CD4-positive, alpha-beta T cell treated with Interleukin-17A for 4 hours (primary cell): ENCODE measurements around the gene GMCL2.
"Not testable (repeated sequence)": the region's sequence is repeated elsewhere in the genome, so short reads cannot be mapped to it uniquely, and the experiment has no call there.

ENCODE experiments used
- DNase-seq: peaks from one replicate; pipeline ENCODE4 v3.0.0-alpha.2; 2020; ENCODE audit warnings: mixed read lengths

Gene GMCL2

DNA sequence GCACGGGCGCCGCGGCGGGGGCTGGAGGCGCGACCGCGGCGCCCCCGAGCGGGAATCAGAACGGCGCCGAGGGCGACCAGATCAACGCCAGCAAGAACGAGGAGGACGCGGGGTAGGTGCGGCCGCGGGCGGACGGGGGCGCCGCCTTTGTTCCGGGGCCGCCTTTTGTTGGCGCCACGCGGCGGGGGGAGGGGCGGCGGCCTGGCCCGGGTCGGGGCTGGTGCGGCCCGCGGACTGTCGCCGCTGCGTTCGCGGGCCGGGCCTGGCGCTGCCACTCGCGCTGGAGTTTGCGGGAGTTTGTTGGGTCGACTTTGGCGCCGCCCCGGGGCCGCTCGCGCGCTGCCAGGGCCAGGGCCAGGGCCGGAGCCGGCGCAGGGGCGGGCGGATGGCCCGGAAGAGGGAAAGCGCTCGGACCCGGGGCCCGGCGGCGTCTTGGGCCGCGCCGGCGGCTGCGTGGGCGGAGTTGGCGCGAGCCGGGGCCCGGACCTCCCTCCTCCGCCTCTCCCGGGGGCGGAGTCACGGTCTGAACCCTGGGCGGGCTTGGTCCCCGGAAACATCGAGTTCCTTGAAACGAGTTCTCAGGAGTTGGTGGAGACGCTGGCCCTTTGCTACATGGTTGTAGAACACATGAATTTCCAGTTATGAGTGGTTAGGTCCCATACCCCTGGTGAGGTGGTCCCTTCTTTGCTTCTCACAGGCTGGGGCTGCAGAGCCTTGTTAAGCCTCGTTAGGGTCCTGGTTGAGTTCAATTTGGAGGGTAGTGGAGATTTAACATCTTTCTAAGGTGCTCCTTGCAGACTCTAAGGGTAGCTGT is 18.0 kb upstream of the GMCL2 start:
- peak; percentile 86 for DNase-seq

DNA sequence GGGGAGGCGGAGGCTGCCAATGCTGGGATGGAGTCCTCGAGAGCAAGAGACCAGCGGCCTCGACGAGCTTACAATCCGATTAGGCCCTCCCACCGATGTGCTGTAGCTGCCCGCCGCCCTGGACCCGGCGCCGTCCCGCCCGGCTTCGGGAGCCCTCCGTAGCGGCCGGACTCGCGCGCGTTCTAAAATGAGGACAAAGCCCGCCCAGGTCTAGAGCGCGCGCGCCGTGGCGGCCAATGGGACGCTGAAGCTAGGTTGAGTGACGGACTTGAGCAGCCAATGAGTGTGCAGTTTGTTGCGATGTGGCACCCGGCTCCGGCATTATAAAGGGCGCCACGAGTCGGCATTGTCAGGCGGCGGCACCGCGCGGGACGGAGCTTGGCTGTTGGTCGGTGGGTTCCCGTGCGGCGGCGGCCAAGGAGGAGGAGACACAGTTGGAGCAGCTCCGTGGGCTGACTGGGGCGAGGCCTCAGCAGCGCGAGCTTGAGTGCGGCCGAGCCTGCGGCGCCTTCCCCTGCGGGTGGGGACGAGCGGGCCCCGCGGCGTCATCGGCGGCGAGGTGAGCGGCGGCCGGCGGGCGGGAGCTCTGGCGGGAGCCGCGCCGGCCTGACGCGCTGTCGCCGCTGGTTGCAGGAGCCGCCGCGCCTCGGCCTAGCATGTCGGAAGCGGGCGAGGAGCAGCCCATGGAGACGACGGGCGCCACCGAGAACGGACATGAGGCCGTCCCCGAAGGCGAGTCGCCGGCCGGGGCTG is 17.2 kb upstream of the GMCL2 start, which contains the start of gene HNRNPAB:
HNRNPAB (plus strand) TSS at position 352 of the 753 bp plus-strand sequence; CDS start at position 657, 305 bp downstream.
- DNase-seq: peak; percentile 96

DNA sequence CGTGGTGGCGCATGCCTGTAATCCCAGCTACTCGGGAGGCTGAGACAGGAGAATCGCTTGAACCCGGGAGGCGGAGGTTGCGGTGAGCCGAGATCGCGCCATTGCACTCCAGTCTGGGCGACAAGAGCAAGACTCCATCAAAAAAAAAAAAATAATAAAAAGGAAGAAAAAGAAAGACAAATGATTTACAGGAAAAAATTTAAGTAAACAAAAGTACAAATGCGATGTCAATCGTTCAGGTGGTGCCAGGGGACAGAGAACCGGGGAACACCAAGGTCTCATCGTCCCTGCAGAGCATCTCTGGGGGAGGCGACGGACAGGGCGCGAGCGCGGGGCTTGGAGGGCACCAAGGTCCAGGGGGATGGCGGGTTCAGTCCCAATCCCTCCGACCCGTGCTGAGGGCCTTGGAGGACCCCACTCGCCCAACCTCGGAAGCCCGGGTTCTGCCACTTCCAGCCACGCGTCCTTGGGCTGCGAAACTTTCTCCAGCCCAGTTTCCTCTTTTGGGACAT is 16.6 kb upstream of the GMCL2 start:
- no peak for DNase-seq

DNA sequence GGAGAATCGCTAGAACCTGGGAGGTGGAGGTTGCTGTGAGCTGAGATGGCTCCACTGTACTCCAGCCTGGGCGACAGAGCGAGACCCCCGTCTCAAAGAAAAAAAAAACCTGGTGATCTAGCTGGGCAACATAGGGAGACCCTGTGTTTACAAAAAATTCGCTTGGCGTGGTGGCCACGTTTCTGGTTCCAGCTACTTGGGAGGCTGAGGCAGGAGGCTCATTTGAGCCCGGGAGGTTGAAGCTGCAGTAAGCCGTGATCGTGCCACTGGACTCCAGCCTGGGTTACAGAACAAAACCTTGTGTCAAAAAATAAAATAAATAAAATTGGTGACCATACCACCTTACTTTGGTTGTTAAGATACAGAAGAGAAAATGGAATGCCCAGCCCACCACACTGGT is 15.4 kb upstream of the GMCL2 start:
- no peak for DNase-seq

DNA sequence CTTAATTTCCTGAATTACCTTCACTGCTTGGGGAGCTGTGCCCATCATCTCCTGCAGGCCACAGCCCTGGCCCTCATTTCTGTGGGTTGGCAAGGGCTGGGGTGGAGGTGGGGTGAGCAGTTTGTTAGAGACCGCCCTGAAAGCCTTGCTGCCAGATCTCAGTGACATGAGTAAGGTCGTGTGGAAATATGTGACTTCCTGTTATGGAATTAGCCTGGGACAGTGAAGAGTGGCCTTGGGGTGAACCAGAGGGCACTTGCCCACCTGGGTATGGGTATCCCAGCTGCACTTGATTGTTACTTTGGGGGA is 14.7 kb upstream of the GMCL2 start:
- no peak for DNase-seq

DNA sequence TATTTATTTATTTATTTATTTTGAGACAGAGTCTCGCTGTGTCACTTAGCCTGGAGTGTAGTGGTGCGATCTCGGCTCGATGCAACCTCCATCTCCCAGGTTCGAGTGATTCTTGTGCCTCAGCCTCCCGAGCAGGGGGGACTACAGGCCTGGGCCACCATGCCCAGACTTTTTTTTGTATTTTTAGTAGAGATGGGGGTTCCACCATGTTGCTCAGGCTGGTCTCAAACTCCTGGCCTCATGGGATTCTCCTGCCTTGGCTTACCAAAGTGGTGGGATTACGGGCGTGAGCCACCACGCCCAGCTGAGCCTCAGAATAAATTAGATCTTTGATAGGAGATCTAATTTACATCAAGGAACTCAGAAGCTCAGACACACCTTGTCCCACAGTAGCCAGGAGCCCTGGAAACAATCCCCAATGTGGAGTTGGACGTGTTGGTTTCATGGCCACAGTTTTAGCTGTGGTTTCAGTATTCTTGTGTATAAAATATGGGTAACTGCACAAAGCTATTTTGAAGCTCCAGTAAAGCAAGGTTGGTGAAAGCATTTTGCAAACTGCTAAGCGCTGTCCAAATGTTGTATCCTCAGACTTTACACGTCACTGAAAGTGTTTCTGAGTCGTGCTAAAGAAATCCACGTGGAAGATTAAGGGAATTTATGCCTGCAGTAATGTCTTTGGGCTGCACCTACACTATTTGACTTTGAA is 14.2 kb upstream of the GMCL2 start:
- no peak for DNase-seq

DNA sequence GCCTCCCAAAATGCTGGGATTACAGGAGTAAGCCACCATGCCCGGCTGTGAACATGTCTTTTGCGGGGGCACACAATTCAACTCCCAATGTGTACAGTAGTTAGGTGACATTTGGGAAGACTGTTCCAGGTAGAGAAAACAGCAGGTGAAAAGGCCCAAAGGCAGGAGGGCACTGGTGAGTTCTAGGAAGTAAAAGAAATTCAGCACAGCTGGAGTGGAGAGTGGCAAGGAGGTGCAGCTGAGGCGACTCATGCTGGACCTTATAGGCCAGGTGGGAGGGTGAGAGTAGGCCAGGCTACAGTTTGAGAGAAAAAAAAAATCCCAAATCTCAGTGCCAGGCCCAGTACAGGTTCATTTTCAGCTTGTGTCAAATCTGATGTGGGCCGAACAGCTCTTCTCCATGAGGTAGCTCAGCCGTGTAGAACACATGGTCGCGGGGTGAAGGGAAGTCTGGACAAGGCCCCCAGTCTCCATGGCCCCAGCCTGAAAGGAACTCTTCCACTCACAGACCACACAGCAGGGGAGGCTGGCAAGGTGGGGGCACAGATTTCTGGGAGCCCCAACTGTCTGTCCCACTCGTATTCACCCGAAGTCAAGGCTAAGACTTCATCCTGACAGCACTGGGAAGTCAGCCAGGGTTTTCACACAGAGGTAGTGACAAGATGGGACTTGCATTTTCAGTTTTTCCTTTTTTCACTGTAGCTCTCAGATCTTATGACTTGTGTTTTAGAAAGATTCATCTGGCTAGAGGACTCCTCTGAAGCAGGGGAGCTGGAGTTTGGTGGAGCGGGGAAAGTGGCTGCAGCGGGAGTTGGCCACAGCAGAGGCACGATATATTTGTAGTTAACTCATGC is 12.6 kb upstream of the GMCL2 start:
- DNase-seq: no peak

DNA sequence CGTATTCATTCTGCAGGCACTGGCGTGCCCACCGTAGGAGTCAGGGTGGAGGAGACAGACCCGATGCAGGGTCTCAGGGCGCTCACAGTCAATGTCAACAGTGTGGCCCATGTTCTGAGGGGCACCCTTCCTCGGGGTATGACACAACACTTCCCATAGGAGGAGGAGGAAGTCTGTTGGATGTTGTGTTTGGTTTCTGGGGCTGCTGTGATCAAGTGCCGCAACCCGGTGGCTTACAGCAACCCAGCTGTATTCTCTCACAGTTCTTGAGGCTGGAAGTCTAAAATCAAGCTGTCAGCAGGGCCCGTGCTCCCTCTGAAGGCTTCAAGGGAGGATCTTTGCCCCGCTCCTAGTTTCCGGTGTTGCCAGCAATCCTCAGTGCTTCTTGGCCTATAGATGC is 11.5 kb upstream of the GMCL2 start:
- no peak for DNase-seq

DNA sequence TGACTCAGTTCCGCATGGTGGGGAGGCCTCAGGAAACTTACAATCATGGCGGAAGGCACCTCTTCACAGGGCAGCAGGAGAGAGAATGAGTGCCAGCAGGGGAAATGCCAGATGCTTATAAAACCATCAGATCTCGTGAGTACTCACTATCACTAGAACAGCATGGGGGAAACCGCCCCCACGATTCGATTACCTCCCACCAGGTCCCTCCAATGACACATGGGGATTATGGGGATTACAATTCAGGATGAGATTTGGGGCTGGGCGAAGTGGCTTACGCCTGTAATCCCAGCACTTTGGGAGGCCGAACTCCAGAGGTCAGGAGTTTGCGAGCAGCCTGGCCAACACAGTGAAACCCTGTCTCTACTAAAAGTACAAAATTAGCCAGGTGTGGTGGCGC is 11.0 kb upstream of the GMCL2 start:
- not testable (repeated sequence) for DNase-seq

DNA sequence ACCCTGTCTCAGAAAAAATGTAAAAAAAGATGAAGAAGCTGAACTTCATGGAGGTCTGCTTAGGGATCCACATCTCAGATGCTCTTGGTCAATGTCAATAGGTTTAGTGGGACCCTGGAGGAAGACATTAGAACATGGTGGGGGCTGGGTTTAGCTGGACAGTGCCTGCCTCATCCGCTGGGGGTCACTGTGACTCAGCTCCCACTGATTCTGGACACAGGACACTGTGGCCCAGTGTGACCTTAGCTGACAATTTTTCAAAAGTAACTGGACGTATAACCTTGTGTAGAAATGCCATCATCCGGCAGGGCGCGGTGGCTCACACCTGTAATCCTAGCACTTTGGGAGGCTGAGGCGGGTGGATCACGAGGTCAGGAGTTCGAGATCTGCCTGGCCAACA is 9.8 kb upstream of the GMCL2 start:
- no peak for DNase-seq

DNA sequence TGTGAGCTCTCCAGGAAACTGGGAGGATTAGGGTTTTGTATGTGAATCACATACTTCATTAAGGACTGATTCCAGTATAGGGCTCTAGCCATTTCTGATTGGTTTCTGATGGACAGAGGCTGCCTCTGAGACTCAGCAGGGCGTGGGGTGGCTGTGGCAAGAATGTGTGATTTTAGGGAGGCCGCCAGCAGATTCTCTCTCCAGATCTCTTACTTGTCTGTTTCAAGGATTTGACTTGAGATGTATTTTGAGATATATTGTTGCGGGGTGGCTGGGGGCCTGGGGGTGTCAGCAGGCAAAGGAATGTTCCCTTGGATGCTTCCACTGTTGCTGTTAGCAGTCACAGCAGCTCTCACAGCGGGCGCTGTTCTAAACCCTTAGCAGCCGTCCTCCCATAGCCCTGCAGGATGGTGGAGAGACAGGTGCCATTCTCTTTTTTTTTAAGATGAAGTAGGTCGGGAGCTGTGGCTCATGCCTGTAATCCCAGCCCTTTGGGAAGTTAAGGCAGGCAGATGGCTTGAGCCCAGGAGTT is 9.2 kb upstream of the GMCL2 start:
- no peak for DNase-seq

DNA sequence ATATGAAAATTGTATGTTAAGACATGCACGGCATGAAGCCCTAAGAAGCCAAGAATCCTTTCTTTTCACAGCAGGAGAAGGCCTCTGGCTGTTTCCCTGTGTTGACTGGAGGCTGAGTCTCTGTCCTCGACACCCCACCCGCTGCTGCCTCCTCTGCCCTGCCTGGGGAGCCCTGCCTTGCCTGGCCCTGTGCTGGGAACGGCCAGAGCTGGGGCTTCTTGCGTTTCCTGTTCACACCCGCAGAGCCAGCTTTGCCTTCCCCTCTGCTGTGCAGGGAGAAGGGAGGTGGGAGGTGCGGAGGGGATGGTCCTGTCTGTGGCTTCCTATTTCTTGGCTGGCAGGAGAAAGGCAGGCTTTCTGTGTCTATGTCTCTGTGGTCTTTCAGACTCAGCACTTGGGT is 6.9 kb upstream of the GMCL2 start:
- DNase-seq: no peak

DNA sequence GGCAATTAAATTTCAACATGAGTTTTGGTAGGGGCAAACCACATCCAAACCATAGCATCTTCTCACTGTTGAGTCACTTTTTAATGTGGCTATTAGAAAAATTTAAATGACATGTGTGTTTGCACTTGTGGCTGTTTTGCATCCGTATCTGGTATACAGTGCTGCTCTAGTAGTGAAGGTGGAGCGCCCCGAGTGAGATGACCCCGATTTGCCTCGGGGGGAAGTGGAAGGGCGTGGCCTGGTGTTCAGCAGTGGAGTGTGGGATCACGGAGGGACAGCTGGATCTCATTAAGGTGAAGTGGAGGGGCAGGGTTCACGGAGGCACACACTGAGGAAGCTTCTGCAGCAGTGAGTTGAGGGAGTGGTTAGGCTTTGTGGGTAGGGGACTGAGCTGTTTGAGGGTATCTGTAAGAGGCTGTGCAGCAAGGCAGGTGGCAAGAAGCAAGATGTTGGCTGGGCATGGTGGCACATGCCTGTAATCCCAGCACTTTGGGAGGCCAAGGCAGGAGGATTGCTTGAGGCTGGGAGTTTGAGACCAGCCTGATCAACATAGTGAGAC is 6.2 kb upstream of the GMCL2 start:
- no peak for DNase-seq

DNA sequence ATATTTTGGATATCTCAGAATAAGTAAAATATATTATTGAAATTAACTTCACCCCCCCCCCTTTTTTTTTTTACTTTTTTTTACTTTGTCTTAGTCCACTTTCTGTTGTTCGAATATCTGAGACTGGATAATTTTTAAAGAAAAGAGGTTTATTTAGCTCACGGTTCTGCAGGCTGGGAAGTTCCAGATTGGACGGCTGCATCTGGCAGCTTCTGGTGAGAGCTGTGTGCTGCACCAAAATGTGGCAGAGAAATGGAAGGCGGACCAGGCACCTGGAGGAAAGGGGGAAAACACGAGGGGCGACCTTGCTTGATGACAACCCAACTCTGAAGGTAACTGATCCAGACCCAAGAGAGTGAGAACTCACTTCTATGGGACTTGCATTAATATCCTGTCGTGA is 5.6 kb upstream of the GMCL2 start:
- no peak for DNase-seq

DNA sequence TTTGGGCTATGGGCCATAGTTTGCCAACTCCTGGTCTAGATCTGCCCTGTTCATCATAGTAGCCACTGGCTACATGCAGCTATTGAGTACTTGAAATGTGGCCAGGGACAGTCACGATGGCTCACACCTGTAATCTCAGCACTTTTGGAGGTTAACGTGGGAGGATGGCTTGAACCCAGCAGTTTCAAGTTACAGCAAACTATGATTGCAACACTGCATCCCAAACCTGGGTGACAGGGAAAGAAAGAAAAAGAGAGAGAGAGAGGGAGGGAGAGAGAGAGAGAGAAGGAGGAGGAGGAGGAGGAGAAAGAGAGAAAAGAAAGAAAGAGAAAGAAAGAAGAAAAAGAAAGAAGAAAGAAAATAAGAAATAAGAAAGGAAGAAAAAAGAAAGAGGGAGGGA is 5.1 kb upstream of the GMCL2 start:
- no peak for DNase-seq

DNA sequence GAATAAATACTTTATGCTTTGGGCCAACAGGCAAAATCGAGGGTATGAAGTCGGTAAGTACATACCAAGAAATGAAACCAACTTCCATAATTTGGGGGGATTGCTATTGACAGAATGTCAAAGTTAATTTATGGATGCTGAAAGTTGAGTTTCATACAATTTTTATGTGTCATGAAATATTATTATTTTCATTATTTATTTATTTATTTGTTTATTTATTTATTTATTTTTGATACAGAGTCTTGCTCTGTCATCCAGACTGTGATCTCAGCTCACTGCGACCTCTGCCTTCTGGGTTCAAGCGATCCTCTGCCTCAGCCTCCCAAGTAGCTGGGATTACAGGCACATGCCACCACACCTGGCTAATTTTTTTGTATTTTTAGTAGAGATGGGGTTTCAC is 4.5 kb upstream of the GMCL2 start:
- no peak for DNase-seq

DNA sequence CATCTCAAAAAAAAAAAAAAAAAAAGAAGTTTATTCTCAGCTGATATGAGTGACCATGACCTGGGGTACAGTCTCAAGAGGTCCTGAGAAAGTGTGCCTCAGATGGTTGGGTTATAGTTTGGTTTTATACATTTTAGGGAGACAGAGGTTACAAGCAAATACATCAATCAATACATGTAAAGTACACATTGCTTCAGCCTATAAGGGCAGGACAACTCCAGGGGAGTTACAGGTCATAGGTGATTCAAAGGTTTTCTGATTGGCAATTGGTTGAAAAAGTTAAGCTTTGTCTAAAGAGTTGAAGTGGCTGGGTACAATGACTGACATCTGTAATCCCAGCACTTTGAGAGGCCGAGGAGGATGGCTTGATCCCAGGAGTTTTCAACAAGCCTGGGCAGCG is 2.3 kb upstream of the GMCL2 start:
- DNase-seq: no peak

DNA sequence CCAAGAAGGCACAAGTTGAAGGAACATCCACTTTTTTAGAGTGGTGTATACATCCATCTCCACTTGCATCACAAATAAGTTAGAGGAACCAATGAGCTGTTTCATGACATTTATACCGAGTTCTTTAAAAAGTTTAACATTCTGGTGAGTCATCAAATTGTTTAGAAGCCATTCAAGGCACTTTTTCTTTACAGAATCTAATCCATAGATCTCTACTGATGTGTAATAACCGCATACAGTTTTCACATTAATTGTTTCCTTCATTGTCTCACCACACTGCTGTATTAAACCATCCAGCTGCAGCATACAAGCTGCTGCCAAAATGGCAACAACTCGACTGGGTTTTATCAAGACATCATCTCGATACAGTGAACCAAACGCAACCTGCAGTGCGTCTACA is 744 bp downstream of the GMCL2 start:
- no peak for DNase-seq

DNA sequence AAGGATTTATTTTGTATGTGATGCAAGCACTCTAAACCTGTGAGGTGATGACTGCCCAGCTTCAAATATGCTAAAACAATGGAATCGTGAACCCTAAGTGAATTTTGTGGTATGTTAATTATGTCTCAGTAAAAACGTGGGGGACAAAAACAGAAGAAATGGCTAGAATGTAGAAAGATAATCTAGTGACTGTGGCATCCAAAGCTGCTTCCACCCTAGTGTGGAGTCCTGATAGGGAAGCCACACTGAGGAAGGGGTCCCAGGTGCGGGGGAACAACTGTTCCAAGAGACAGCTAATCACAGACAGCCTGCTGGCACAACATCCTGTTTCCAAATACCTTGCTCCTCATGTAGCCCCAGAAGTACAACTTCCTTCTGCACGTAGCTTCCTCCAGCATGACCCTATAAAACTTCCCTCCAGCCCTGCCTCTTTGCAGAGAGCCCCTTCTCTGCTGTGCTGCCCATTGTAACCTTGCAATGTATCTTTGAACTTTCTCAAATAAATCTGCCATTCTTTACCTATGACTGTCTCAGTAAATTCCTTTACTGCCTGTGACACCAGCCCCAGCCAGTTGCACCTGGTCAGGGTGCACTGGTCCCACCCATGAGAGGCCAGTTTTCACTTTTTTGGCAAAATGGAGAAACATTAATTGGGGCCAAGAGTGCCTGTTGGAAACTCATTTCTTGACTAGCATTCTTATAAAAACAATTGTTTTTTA is 4.9 kb downstream of the GMCL2 start:
- DNase-seq: no peak

DNA sequence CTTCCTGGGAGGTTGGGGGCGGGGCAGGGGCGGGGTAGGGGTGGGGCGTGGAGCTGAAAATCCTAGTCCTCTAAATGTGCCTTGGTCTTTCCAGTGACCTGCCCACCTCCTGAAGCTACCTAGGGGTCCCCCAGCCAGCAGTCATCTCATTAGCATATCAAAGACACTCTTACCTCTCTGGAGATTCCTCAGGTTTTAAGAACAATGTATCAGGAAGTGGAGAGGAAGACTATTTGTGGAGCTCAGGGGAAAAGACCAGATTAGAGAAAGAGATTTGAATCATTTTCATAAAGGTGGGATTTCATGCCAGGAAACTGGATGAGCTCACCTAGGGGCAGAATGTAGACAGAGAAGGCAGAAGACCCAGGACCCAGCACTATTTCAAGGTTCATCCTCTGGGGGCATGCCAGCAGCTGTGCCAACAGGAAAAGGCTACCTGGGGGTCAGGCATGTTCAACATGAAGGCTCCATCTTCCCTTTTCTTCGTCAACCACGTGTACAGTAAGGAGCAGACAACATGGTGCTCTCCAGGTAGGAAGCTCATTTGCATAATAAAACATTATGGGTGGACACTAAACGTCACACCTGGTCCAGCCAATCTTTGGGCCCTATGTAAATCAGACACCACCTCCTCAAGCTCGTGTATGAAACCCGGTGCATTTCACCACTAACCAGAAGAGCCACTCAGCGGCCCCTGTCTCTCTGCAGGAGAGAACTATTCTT is 6.9 kb downstream of the GMCL2 start:
- DNase-seq: no peak

DNA sequence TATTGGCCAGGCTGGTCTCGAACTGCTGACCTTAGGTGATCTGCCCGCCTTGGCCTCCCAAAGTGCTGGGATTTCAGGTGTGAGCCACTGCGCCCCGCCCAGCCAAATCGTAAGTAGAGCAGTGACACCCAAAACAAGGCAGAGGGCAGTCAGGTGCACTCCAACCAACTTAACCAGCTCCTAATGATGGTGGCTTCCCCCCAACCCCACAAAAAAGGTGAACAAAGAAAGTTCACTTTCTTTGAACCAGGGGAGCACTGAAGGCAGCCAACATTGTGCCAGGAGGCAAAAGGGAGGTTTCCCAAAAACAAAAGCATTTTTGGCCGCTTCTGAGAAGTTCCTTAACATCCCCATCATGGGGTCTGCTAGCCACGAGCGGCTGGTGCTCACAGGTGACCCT is 9.6 kb downstream of the GMCL2 start:
- no peak for DNase-seq
